NCI-H1694 (cell line): Measurements from ENCODE around the gene RNGTT.
"Not testable (repeated sequence)": the region's sequence is repeated elsewhere in the genome, so short reads cannot be mapped to it uniquely, and the experiment has no call there.

Source experiments
- DNase-seq: peaks from one replicate; lab custom pipeline; 2025; lab: John Stamatoyannopoulos, UW

Gene RNGTT

DNA sequence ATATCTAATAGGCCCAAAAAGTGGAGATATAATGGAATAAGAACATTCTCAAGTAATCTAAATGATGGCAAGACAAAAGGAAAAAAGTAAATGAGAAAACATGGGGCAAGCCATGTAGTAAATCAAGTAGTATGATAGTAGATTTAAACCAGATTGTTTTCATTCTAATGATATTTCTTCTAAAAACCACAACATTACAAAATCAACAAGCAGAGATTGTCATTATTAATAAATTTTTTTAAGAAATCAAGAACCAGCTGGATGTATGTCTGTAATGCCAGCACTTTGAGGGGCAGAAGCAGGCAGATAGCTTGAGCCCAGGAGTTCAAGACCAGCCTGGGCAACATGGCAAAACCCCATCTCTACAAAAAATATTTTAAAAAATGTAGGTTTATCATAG, 155.0 kb downstream of the RNGTT start:
- DNase-seq = no peak

DNA sequence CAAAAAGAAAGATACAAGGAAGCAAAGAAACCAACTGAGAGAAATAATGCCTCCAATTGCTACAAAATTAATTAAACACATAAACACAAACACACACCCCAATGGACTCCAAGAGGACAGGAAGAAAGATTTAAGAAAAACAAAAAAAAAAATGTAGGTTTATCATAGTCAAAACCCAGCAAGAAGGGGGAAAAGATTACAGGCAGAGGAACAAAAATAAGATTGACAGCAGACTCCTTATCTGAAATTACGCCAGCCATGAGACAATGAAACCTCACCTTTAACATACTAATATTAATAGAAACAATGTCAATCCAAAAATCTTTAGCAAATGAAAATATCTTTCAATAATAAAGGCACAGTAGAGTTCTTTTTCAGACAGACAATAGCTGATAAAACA, 155.8 kb downstream of the RNGTT start:
- no peak for DNase-seq

DNA sequence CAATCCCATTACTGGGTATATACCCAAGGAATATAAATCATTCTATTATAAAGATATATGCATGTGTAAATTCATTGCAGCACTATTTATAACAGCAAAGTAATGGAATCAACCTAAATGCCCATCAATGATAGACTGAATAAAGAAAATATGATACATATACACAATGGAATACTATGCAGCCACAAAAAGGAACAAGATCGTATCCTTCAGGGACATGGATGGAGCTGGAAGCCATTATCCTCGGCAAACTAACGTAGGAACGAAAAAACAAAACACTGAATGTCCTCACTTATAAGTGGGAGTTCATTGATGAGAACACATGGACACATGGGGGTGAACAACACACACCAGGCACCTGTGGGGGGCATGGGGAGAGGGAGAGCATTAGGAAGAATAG, 156.7 kb downstream of the RNGTT start:
- DNase-seq = no peak

DNA sequence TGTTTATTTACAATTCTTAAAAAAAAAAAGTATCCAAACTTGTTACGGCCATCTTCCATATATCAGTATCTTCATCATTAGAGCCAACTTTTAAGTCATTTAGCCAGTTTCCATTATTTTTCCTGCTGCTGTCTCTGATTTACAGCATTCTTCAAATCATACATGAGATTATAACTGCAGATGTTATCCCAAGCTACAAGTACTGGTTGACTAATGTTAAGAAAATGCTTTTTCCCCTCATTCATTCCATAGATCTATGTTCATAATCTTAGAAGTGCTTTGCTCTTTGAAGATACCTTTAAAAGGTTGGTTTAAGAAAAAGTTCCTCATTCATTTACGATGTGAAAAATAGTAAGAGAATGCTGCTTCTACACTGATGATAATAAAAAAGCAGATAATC, 158.7 kb downstream of the RNGTT start:
- DNase-seq = no peak

DNA sequence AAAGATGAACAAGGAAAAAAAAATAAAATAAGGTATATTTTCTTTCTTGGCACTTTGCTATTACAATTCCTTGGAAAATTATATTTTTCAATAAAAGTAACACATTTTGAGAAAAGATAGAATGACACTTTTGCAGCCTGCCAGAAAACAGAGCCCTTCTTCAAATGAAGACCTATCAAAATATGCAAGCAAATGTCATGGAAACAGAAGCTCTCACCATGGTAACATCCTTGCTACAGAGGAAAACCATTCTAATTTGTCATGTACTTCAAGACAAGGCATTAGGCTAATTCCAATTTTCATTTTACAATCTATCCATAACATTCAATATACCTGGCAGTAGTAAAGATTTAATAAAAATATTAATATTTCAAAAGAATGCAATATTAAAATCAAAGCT, 177.9 kb downstream of the RNGTT start:
- DNase-seq = no peak

DNA sequence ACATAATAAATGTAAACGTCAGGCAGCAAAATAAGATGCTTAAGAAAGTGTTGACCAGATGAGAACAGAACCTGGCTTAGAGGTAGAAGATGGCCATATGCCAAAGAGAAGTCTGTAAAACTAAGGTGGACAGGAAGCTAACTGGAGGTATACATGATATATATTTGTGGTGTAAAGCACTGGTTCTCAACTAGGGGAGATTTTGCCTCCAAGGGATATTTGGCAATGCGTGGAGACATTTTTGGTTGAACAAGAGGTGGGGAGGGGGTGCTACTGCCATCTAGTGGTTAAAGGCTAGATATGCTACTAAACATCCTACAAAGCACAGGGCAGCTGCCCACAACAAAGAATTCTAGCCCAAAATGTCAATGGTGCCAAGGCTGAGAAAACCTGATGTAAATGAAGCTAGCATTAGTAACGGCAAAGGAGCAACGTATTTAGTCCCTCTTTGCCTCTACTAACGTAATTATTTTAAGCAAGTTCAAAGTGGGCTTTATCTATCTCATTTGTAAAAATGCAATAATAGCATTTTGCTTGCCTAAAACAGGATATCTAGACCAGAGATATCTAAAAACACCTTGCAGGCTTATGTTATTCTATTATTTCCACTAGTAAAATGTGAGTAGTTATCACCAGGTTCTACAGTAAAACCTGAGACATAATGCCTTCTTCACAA, 182.6 kb downstream of the RNGTT start:
- peak; percentile 59 for DNase-seq

DNA sequence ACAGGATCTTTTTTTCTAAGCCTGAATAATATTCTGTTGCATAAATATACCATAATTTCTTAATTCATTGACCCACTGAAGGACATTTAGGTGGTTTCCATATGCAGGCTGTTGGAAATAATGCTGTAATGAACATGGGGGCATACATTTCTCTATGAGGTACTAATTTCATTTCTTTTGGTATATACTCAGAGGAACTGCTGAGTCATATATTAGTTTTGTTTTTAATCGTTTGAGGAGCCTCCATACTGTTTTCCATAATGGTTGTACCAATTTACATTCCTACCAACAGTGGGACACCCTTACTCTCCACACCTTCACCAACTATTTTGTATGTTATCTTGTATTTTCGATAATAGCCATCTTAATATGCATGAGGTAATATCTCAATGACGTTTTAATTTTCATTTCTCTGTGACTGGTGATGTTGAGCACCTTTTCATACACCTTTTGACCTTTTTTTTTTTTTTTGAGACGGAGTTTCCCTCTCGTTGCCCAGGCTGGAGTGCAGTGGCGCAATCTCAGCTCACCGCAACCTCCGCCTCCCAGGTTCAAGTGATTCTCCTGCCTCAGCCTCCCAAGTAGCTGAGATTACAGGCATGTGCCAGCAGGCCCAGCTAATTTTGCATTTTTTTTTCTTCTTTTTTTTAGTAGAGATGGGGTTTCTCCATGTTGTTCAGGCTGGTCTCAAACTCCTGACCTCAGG, 187.4 kb downstream of the RNGTT start:
- DNase-seq = no peak

DNA sequence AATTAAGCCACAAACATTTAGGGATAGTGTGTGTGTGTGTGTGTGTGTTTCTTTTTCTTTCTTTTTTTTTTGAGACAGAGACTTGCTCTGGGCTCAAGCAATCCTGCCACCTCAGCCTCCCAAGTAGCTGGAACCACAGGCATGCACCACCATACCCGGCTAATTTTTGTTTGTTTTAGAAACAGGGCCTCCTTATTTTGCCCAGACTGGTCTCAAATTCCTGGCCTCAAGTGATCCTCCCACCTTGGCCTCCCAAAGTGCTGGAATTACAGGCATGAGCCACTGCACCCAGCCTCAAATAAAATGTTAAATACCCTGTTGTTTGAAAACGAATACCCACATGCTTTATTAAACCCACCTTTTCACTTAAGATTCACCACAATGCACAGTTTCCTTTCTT, 195.3 kb downstream of the RNGTT start:
- not testable (repeated sequence) for DNase-seq

DNA sequence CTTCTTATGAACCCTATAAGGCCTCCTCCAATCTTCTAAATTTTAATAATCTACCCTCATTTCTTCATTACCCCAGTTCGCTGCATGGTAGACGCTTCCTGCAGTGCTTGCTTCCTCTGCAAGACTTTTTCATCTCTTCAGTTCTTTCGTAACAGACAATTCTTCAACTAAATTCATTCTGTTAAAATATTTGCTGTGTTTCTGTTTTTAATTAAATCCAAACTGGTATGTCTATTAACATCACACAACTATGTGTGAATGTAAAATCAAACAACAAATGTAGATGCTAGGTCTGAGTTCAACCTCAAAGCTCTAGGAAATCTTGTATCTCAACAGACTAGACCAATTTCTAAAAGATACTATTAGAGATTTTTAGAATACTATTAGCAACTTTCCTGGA, 199.3 kb downstream of the RNGTT start:
- DNase-seq = no peak

DNA sequence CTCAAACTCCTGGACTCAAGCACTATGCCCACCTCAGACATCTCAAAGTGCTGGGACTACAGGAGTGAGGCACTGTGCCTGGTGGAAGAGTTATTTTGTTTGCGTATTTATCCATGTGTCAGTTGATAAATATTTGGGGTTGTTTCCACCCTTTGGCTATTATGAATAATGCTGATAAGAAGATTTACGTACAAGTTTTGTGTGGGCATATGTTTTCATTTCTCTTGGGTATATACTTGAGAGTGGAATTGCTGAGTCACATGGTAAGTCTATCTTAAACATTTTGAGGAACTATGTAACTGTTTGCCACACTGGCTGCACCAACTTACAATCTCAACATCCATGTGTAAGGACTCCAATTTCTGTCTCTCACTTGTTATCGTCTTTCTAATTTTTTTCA, 200.3 kb downstream of the RNGTT start:
- DNase-seq = no peak

DNA sequence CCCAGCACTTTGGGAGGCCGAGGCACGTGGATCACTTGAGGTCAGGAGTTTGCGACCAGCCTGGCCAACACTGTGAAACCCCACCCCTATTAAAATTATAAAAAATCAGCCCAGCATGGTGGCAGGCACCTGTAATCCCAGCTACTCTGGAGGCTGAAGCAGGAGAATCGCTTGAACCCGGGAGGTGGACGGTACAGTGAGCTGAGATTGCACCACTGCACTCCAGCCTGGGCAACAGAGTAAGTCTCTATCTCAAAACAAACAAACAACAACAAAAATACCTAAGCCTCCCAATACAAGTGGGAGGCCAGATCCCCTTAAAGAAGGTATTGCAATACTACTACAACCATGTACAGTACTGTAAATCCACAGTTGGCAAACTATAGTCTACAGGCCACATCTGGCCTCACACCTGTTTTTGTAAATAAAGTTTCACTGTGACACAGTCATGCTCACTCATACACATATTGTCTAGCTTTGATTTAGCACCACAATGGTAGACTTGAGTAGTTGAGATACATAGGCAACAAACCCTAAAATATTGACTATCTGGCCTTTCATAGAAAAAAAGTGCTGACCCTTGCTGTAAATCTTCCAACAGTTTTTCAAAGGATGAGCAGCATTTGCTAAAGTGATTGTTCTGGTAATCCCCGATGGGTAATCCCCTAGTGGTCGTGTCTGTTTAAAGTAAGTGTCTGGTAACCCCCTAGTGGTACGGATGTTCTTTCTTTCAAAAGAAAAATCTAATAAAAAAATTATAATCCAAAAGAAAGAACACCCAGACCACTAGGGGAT, 202.0 kb downstream of the RNGTT start:
- DNase-seq = no peak

DNA sequence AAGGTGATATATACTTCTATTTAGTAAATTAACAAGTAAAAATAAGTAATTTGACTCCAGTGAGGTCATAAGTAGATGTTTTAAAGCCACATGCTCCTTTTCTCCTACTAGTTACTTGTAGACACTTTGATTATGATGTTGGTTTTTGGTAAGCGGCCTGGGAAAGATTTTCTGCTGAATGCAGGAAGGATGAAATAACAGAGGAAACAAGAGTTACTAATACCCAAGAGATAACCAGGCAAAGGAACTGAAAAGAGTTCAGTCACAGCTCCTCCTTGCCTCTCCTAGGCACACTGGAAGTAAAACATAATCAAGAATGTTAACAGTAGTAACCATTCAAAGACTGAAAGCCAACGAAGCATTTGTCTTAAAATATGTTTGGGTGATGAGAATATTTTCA, 203.3 kb downstream of the RNGTT start:
- no peak for DNase-seq

DNA sequence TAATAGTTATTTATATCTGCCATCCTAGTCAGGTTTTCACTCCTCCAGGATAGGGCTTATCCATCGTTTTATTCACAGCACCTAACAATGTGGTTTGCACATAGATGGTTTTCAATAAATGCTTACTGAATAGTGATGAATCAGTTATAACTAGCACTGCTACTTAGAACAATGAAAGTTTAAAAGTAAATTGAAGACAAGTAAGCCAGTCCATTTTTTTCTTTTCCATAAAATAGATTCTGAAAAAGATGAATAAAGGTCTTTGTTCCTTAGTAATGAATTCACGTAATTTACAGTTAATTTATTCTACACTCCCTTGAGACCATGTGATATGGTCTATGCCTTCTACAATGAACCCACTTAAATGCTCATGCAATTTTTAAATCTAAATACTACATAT, 212.5 kb downstream of the RNGTT start:
- no peak for DNase-seq

DNA sequence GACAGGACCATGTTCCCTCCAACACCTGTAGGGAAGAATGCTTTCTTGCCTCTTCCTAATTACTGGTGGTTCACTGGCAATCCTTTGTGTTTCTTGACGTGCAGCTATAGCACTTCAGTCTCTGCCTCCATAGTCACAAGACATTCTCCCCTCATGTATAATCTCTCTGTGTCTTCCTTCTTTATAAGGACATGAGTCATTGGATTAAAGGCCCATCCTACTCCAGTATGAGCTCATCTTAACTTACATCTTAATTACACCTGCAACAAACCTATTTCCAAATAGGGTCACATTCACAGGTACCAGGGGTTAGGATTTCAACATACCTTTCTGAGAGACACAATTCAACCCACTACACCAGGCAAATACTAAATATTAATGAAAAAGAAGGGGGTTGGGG, 213.6 kb downstream of the RNGTT start:
- DNase-seq = no peak

DNA sequence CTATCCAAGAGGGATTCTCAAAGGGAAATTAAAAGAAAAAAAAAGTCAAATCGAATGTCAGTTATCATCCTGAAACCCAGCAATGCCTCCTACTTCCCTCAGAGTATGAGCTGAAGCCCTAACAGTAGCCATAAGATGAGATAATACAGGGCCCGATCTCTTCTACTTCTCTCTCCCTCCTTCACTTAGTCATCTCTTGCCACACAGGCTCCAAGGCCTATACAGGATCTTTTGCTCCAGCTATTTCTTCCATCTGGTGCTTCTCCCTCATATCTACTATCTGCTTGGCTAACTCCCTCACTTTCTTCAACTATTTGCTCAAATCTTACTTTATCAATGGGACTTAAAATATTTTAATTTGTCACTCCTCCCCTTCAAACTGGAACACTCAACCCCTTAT, 215.3 kb downstream of the RNGTT start:
- no peak for DNase-seq

DNA sequence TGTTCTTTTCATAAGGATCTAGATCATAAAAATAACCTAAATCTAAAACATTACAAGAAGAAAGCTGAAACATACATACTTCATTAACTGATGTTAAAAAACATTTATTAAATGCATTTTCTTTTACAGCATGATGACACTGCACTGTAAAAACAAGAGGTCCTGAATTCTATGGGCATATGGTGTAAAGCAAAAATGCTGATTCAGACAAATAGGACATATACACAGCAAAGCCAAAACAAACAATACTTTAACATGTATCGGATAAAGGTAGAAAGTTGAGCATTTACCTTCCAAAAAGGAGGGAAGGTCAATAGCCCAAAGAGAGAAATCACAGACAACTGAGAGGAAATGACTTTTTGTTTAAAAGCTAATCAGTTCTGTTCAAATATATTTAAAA, 221.5 kb downstream of the RNGTT start:
- no peak for DNase-seq

DNA sequence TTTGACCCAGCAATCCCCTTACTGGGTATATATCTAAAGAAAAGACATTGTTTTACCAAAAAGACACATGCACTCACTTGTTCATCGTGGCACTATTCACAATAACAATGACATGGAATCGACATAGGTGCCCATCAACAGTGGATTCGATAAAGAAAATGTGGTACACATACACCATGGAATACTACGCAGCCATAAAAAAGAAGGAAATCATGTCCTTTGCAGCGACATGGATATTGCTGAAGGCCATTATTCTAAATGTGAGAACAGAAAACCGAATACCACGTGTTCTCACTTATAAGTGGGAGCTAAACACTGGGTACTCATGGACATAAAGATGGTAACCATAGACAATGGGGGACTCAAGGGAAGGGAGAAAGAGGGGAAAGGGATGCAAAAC, 222.3 kb downstream of the RNGTT start:
- DNase-seq = no peak

DNA sequence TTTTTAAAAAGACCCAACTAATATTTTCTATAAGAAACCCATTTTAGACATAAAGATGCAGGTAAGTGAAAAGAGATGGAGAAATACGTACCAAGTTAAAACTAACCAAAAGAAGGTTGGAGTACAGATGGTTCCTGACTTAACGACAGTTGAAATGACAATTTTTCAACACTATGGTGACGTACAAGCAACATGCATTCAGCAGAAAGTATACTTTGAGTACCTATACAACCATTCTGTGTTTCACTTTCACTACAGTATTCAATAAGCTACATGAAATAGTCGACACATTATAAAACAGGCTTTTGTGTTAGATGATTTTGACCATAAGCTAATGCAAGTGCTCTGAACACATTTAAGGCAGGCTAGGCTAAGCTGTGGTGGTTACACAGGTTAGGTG, 228.9 kb downstream of the RNGTT start:
- no peak for DNase-seq

DNA sequence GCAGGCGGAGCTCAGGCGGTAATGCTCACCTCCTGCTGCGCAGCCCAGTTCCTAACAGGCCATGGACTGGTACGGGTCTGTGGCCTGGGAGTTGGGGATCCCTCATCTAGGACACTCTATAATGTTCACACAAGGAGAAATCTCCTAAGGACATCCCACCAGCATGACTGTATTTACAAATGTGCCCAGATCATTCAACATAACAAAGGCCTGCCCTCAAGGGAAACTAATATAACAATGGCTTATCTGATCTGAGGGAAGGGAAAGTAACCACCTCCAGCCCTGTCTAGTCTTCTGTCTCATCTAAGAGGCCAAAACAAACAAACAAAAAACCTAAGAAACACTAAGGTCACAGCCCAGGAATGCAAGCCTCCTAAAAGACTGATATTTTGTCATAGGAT, 232.8 kb downstream of the RNGTT start:
- no peak for DNase-seq

DNA sequence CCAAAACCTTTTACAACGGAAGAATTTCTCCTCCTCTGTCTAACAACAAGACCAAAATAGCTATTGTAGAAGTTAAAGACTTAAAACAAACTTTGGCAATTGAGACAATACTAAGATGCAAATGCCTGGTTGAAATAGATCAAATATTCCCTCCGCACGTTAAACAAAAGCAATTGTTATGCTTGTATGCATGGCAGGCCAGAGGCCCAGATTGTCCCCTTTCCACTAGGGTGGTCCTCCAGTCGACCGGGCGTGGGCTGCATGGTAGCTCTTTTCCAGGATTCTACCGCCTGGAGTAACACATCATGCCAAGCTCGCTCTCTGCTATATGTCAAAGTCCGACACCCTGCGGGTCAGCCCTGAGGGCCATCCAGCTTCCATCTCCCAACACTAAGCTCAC, 234.7 kb downstream of the RNGTT start:
- DNase-seq = no peak

DNA sequence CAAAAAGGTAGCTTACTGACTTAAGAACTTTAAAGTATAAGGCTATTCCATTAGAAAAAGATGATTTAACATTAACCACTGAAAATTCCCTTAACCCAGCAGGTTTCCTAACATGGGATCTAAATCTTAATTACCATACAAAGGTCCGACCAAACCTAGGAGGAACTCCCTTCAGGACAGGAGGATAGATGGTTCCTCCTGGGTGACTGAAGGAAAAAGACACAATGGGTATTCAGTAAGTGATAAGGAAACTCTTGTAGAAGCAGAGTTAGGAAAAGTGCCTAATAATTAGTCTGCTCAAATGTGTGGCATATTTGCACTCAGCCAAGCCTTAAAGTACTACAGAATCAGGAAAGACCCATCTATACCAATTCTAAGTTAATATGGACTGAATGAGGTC, 237.0 kb downstream of the RNGTT start:
- not testable (repeated sequence) for DNase-seq

DNA sequence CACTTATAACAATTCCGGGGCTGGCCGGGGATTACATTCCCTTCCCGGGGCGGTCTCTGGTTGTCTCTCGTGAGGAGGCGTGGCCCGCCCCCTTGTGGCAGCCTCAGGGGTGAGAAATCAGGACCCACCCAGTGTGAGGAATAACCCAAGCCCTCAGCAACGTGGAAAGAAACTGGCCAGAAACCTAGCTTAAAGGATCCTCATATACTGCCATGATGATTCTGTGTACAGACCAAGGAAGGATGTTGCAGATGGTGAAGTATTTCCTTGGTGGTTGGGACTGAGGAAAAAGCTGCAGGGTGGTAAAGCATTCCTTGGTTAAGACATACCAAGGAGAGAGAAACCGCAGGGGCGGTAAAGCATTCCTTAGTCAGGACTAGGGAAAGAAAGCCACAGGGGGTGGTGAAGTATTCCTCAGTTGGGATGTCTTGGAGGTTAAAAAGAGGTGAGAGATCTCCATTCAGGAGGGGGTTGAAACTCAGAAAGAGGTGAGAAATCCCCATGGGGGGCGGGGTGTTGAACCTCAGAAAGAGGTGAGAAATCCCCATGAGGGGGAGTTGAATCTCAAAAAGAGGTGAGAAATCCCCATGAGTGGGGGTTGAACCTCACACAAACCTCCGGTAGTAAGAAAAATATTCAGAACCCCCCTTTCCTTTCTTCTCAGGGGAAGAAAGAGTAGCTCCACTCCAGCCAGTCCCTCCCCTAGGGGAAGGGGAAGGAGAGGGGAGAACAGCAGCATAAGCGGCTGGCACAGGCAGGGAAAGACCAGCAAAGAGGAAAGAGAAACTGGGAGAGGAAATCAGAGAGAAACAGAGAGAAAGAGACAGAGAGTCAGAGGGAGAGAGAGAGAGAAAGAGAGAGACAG, 238.1 kb downstream of the RNGTT start:
- DNase-seq = no peak
